HG02938 (cell line): Measurements from ENCODE around the gene TUSC2.

Experiments used
- ATAC-seq: cut with Tn5 transposase; IDR thresholded peaks from one replicate; pipeline ENCODE4 v1.9.1; 2021; ENCODE audit warnings: mild to moderate bottlenecking, moderate library complexity; ENCODE audit not compliant: unreplicated experiment

TUSC2 gene

DNA sequence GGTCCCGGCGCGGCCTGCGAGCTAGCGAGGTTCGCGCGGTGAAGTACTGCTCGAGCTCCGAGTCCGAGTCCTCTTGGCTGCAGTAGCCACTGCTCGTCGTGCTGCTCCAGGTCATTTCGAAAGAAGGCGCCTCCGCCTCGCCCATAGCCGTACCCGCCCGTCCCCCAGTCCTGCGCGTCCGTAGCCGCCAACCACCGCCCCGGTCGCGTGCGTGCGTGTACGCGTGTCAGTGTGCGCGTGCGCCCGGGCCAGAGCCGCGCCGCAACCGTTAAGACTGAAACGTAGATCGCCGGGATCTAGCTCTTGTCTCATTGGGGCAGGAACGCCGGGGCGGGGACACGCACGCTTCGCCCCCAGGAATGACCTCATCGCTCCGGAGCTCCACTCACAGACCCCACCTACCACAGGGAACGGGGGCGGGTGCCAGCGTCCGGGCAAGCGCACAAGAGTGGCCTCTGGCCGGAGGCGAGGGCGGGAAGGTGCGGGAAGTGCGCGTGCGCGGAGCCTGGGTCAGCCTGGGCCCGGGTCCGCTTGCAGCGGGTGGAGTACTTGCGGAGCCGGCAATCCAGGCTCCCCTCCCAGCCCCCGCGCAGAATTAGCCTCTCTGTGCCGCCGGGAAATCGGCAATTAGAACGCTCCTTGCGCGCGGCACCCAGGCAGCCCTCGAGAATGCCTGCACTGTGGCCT lies 9.3 kb upstream of the TUSC2 start:
- ATAC-seq, result peak; percentile 68

DNA sequence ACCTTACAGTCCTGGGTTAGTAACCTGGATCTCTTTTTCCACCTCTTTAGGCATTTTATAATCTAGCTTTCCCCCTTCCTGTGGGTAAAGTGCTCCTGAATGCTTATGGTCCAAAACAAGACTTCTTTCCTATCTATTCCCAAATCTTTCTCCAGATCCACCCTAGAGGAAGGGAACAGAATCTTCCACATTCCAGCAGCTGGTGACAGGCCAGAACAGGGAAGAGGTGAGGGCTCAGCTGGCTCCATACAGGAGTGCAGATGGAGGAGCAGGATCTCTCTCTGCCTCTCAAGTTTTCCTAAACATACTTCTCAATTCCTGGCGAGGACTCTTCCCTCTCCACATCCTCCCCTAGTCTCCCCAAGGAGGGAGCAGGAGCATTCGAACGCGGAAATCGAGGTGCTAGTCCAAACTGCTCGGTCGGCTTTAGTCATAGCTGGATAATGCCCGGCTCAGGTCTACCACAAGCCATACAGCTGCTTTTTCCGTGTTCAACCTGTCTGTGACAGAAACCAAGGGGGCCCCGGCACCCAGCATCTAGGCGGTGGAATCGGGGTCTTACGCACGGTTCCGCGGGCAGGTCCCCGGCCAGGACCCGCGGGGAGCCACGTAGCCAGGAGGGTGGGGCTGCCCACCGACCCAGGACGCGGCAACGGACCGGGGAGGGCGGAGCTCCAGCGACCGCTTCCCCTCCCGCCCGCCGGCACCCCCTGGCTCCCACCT lies 8.6 kb upstream of the TUSC2 start:
- peak; percentile 14 for ATAC-seq

DNA sequence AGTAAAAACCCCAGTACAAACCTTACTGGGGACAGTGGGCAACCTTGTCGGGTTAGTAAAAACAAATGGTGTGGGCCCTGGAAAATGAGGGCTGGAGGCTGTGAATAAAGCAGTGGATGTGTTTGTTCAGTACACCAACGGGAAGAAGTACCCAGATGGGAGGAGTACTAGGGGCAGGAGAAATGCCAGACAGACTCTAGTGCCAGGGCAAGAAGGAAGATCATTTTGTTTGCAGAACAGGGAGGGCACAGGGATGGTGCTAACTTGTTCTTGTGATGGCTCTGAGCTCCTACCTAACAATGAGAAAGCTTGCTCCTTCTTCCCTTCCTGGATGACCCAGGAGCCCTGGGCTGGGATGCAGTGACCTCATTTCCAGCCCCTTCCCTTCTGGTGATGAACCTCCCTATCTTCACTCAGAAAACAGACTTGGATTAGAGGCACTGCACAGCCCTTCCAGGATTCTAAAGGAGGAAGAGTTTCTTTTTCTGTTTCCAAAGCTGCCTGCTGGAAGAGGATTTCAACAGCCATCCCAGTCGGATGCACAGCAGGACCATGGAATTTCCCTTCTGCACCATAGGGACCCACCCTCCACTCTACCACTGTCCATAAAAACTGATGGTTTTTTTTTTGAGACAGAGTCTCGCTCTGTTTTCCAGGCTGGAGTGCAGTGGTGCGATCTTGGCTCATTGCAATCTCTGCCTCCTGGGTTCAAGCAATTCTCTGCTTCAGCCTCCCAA lies 6.5 kb upstream of the TUSC2 start:
- no peak for ATAC-seq

DNA sequence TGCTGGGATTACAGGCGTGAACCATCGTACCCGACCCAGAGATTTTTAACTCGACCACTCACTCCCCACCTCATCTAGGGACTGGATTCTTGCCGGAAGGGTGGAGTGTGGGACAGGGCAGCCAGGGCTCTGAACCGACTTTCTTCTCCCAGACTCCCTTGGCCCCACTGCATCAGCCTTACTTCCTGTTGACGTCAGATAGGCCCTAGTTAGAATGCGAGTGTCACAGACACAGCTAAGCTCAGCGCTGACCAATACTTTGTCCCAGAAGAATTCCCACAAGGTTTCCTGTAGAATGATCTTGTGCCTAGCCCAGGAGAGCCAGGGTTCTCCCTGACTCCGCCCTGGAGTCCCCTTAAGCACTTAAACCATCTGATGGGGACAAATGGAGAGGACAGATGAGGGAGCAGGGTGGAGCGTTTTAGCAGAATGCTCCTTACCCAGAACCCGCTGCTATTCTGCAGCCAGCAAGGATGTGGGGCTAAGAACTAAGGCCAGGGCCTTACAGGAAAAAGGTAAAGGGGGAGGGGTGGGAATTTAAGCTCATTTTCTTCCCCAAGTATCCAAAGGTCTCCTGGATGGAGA lies 5.8 kb upstream of the TUSC2 start:
- ATAC-seq, result no peak

DNA sequence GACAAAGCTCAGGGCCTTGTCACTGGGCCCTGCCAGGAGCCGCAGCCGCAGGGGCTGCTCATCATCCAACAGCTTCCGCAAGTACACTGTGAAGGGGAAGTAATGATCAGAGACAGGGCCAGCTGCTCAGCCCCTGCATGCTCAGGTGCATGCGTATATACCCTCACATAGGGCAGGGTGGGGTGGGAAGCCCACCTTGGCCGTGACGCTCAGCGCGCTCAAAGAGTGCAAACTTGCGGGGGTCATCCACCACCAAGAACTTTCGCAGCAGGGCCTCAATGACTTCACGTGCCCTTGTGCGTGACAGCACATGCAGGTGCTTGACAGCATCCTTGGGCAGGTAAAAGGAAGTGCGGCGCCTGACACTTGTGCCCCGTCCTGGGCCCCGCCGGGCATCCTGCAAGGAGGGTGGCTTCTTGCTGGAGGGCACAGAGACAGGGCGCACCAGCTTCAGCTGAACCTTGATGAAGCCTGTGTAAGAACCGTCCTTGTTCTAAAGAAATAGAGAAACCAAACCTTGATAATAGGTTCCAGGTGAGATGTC lies 3.4 kb upstream of the TUSC2 start:
- ATAC-seq, result no peak

DNA sequence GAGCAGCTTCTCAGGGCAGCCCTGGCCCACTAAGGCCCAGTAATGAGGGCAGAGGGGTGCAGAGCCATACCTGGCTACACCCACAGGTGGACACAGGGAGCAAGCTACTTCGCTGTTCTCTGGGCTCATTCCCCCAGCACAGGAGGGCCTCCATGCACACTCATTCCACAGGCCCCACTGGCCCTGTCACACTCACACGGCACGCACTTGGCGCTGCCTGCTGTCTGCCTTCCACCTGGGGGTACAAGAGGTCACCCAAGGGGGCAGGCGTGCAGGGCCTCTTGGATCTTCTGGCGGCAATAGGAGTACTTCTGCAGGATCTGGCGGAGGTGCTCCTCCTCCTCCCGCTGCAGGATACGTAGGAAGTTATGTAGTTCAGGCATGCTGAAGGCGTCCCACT lies 2.3 kb upstream of the TUSC2 start:
- no peak for ATAC-seq

DNA sequence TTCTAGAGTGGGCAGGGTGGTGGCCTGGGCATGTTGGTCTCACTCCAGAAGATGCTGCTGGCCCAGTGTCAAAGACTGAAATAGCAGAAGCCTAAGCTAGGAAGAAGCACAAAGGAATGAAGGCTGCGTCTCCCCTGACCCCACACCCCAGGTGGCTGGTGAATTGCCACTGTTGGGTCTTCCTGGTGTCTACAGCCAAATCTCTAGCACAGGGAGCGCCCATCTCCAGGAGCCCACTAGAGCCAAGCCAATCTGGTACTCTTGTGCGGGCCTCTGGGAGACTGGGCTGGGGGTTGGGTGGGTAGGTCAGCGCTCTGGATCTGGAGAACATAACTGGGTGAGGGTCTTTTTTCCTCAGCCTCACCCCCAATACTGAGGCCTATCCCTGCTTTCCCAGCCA lies 894 bp downstream of the TUSC2 start:
- no peak for ATAC-seq

DNA sequence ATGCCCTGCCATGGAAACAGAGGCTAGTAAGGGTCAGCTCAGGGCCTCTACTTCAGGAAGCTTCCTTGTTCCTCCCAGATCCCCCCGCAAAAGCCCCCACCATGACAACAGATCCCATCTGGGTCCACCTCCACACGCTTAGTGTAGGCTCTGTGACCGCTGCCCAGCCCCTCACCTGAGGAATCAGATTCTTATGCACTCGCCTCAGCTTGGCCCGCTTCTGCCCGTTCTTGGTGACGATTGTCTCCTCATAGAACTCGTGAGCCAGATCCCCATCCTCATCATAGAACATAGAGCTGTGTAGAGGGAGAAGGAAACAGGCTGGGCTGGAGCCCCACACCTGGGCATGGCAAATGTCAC lies 1.9 kb downstream of the TUSC2 start:
- ATAC-seq, result no peak

DNA sequence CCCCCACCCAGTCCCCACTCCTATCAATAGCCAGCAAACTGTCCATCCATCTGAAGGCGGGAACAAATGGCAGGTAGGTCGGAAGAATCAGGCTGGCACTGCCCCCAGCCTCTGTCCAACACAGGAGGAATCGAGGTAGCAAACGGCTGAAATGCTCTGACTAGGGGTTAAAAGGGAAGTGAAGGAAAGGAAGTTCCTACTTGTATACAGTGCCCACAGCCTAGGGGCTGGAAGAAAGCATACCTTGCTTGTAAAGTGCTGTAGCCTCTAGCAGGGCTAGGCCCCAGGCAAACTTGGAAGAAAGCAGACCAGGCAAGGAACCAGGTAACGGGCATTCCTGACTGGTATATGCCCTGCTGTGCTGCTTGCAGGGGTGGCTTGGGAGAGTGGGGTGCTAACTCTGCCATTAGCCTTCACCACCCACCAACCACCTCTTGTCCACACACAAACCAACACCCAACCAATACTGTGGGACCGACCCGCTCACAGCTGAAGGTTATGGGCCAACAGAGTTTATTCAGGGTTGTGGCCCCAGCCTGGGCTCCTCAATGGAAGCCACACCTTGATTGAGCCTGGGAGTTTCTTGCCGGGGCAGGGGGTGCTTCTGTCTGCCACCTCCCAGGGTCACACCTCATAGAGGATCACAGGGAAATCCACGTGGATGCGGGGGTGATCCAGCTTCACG lies 2.4 kb downstream of the TUSC2 start:
- ATAC-seq, result no peak

DNA sequence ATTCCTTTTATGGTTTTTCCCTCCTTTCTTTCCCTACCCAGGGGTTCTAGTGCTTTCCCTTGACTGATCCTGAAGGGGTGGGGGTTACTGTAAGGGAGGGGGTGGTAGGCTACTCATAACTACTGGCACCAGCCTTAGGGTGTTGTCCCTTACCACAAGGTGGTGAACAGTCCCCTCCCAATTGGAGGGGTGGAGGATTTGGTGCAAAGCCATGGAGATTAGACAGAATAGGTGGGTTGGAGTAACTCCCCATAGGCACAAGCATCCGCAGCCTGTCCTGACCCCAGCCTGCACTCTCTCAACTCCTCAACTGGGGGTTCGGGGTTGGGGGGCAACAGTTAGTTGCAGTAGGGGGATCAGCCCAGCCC lies 2.9 kb downstream of the TUSC2 start:
- ATAC-seq, result no peak

DNA sequence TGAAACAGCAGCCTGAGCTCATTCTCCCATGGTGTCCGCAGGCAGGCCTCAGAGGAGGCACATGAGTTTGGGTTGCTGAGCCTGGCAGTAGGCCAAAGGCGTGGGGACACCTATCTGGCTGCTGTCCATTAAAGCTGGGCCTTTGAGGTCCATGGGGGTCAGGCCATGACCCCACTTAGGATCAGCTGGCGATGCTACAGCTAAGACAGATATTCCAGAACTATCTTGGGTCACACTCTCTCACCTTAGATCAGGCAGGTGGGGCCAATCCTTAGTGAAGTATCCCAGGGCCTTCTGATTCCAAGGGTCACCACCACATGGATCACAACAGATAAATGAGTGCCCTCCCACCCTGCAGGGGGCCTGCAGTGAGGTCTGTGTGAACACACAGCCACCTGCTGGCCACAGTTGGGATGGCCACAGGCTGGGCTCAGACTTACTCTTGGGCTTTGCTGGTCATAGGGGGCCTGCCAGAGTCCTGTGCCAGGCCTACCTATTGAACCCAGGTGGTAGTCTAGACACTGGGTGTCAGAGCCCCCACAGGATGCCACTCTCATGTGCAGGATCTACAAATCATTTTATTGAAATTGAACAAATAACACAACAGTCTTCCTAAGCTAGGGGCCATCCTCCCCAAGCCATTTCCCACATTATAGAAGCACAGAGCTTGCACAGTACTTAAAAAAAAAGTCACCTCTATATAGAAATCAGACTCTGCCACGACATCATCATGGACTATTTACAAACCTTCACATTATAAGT lies 3.5 kb downstream of the TUSC2 start:
- no peak for ATAC-seq

DNA sequence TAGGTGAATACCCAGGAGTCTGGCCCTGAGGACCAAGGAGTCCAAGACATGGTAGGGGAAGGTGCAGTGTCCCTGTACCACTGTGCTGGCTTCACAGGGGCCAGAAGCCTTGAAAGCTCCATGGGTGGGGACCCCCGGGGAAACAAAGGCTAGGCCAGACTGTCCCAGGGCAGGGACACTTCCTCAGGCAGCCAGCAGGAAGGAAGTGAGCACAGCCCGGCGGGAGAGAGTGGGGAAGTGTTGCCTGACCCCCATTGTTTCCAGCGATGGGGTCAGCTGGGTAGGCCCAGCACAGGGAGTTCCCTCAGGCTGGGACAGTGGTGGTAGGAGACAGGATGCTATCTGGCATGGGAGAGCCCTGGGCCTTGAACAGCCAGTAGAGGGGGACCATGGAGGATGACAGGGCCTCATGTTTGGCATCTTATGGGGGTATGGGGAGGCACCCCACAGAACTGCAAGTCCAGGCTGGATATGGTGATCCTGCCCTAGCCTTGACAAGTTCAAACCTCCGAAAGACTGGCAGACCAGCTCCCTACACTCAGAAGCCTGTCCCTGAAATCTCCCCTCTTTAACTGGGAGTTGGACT lies 4.3 kb downstream of the TUSC2 start:
- ATAC-seq, result no peak

DNA sequence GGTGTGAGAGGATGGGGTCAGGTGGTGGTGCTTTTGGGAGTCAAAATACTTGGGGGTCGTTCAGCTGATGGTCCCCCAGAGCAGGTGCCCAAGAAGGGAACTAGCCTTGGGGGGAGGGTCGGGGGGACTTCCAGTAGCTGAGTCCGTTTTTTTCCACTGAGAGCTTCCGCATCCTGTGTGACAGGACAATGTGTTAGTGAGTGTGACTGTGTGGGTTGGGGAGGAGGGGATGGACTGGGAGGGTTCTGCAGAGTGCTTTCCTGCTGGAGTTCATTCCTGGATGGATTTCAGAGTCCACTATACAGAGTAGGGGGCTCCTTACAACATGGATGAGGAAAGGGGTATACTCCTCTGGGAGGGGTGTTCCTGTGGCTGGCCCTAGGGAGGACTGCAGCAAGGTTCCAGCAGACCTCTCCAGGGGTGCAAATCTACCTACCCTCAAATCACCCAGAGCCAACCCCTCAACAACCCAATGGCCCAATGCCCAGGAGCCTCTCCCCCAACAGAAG lies 4.9 kb downstream of the TUSC2 start:
- no peak for ATAC-seq

DNA sequence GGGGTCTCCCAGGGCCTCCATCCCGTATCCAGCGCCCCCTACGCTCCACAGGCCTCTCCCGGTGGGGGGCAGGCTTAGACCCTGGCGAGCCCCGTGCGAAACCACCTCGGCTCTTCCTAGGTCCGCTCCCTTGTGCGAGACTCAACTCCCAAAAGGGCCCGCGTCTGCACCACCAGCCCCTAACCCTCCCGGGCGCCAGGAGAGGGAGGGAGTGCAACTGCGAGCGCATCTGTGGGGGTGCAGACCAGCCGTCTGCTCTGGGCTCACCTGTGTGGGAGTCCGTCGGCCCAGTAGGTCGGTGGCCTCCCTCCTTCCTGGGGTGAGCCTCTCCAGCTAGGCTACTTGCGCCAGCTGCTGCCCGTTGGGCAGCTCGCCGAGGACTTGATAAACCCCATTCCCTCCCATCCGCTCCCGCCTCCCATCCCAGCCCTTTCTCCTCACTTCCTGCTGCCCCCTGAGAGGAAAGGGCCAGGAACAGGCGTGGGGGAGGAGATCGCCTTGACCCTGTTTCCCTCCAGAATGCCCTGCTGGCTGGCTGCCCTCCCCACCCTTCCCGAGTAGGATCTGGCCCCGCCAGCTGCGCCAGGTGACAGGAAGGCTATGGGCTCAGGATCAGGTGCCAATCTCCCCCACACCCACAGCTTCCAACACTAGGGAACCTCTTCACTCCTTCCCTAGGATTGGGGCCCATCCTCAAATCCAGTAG lies 5.5 kb downstream of the TUSC2 start, which contains the start of gene HYAL2:
HYAL2 (minus strand) TSS at position 360 of the 706 bp plus-strand sequence. CDS start 2,256 bp downstream, outside the sequence.
- no peak for ATAC-seq

DNA sequence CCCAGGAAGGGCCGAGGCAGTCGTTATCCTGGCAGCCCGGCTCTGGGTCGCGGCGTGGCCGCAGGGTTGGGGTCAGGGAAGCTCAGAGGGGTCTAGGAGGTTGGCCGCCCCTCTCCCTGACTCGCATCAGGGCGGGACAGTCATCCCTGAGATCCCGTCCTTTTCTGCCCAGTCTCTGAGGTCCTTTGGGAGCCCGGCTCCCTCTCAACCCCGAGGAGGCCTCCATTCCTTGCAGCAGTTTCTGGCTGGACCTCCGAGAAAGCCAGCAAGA lies 6.0 kb downstream of the TUSC2 start:
- no peak for ATAC-seq

DNA sequence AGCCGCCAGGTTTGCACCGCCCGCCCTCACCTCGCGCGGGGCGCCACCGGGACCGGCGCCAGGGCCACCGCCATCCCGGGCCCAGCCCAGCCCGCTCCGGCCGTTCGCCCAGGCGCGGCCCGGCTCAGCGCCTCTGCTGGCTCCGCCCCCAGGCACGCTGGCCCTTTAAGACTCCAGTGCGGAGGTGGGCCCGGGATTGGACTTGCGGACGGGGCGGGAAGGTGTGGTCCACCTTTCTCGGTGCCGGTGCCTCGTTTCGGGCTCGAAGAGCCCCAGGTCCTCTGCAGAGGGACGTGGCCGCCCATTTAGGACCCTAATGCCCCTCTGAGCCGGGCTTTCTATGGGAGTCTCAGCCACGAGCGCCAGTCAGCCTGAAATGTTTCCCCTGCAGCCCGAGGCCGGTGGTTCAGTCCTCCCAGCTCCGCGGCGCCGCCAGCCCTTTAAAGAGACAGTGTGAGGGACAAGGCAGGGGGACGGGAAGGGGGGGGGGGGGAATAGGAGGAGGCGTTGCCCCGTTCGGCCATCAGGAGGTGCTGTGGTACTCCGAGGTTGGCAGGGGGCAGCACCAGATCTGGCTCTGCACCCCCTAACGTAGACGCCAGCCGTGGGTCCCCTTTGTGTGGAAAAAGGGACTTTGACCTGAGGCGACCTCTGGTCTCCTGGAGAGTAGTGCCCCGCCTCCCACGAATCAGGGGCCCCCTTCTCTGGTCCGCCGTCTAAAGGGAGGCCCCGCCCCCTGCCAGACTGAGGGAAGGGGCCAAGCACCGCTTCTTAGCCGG lies 6.5 kb downstream of the TUSC2 start:
- peak; percentile 73 for ATAC-seq

DNA sequence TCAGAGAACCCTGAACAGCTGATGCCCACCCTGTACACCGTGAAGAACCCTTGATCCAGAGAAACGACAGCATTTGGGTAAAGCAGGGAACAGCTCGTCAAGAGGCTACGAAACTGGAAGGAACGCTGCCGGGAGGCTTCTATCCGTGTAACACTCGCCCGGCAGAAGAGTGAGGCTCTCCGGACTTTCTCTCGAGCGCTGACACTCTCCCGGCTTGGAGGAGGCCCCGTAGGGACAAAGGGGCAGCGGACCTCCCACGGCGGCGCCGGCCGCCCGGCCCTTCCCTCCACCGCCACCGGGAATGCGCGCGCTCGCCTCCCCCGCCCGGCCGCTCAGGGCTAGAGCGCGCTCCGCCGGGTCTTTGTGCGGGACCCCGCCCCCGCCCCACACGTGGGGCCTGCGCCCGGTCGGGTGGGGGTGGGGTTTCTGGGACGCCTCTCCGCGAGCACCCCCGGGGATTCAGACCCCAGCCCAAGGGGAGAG lies 7.1 kb downstream of the TUSC2 start:
- ATAC-seq, result peak; percentile 46
